Transverse colon (tissue), 4 donors: ENCODE data around the gene SEPTIN8.

Source experiments
- CTCF ChIP-seq, 5 experiments: fragments of 200-600 bp in 3 of 5; fragments of 450-650 bp in 2 of 5; sonication (generic) in 3 of 5; IDR thresholded peaks; 1 replicate in 2 of 5; 2 replicates in 3 of 5; pipeline ENCODE4 v1.5.1; 2016 to 2017; ENCODE audit warnings: antibody characterized with exemption in 5 of 5, inconsistent platforms in 3 of 5, mild to moderate bottlenecking in 2 of 5, moderate library complexity in 1 of 5
- POLR2A ChIP-seq: fragments of 450-650 bp; IDR thresholded peaks from one replicate; pipeline ENCODE4 v1.6.1; 2016; ENCODE audit warnings: antibody characterized with exemption, mild to moderate bottlenecking, moderate library complexity
- POLR2AphosphoS5 ChIP-seq, 3 donors: sonication (generic); formaldehyde crosslinking; IDR thresholded peaks; one replicate each; pipeline ENCODE4 v1.6.1; 2016; ENCODE audit warnings: antibody characterized with exemption in 3 of 3

GRCh38 chr5:132815454-132815853, 38.4 kb upstream of the SEPTIN8 start:
- TF ChIP-seq POLR2AphosphoS5 (IDR thresholded peaks at IDR 0.05) (no peak), POLR2A (no peak), CTCF (IDR thresholded peaks at IDR 0.05) (no peak)
